ENCODE data around the gene RPL13A.

The RPL13A gene

Small RNA genes within 50 kb of the gene (small RNA-seq; reads per million reads assigned to genes)
- gene COX6CP7, result 0 reads per million in 2 experiments
- 0 reads per million in 2 experiments for gene MIR150
- gene SNORD32A, result 0 reads per million in 2 experiments
- gene SNORD33, result 0 reads per million in 2 experiments
- 0 reads per million in 2 experiments for gene SNORD34
- gene SNORD35A, result 0 reads per million in 2 experiments
- 0 reads per million in 2 experiments for gene SNORD35B
